Colonic mucosa (tissue), 4 donors: ENCODE data around the gene CDK5R1. TPM values are rescaled to one million over a fixed set of nuclear protein-coding genes. Genes with fewer than 3 reads are reported as not detected.

Experiments
- DNase-seq: peaks from one replicate; pipeline ENCODE4 v3.0.0-alpha.2; 2020
- H3K27ac ChIP-seq: fragments of 200-600 bp; one replicate; pipeline ENCODE4 v1.8.0; 2021
- H3K27me3 ChIP-seq: fragments of 200-600 bp; one replicate; pipeline ENCODE4 v1.8.0; 2021
- H3K36me3 ChIP-seq: fragments of 200-600 bp; one replicate; pipeline ENCODE4 v1.8.0; 2021
- H3K4me1 ChIP-seq: fragments of 200-600 bp; one replicate; pipeline ENCODE4 v1.8.0; 2021; ENCODE audit warnings: mild to moderate bottlenecking
- H3K4me3 ChIP-seq: fragments of 200-600 bp; one replicate; pipeline ENCODE4 v1.8.0; 2021
- H3K9ac ChIP-seq, 2 donors: one replicate each; pipeline ENCODE4 v1.7.0; 2013; ENCODE audit warnings: control low read depth in 2 of 2, low read depth in 2 of 2, low read length in 2 of 2
- H3K9me3 ChIP-seq: fragments of 200-600 bp; one replicate; pipeline ENCODE4 v1.8.0; 2021
- CTCF ChIP-seq: fragments of 200-600 bp; IDR thresholded peaks from one replicate; pipeline ENCODE4 v1.8.0; 2022; ENCODE audit warnings: antibody characterized with exemption, mild to moderate bottlenecking
- intact Hi-C: fragments of 100-400 bp; cut with DNase I; formaldehyde crosslinking; loops from one replicate; pipeline ENCODE4 v1.14.1; 2022
- total RNA-seq, 2 donors: library from RNA; stranded (reverse); fragmentation: NEBNext Ultra II Directional in 1 of 2; extraction: Animal tissue kit (Norgen Biotek cat#: 25700) in 1 of 2; gene quantifications; one replicate each; pipeline ENCODE4 v1.2.1, GENCODE V29; 2021
- donor health status: healthy.
- donor health status: DM: no; HTN: no; CAD: no.
- donor health status: DM: no; HTN: no; CAD: no.

Gene CDK5R1
- total RNA-seq, 2 donors from 2014 or later, result 0.98 to 1.4 TPM

GRCh38 chr17:32490101-32490482 is 3.3 kb downstream of the CDK5R1 start:
- intact Hi-C loops, result no loop called here
- TF ChIP-seq CTCF, result no peak
- Histone ChIP-seq H3K36me3 (no peaks in the 10 kb centered on the region), H3K27me3 (no peaks in the 10 kb centered on the region), H3K27ac (no peak overlapping the region), H3K4me1 (no peaks in the 10 kb centered on the region), H3K4me3 (no peak overlapping the region), H3K9me3 (no peaks in the 10 kb centered on the region), H3K9ac (no peak overlapping the region)
- no peak for DNase-seq

- intact Hi-C loops, result no loop called here
- no peaks in the 10 kb centered on the region for H3K4me1 ChIP-seq
- H3K4me3 ChIP-seq, result no peak overlapping the region
- H3K36me3 ChIP-seq, result no peaks in the 10 kb centered on the region
- no peak for DNase-seq
- H3K9ac ChIP-seq, result no peak overlapping the region
- H3K27me3 ChIP-seq, result no peaks in the 10 kb centered on the region
- H3K9me3 ChIP-seq, result no peaks in the 10 kb centered on the region
- TF ChIP-seq CTCF, result no peak
- no peak overlapping the region for H3K27ac ChIP-seq
These were observed 4.8 kb downstream of the CDK5R1 start for GRCh38 chr17:32491371-32492263.

- no peak for TF ChIP-seq CTCF
- no peak for DNase-seq
- Histone ChIP-seq H3K4me3 (no peak overlapping the region), H3K27ac (no peak overlapping the region), H3K4me1 (no peaks in the 10 kb centered on the region), H3K36me3 (no peaks in the 10 kb centered on the region), H3K9me3 (no peaks in the 10 kb centered on the region), H3K27me3 (no peaks in the 10 kb centered on the region), H3K9ac (no peak overlapping the region)
- intact Hi-C loops, result no loop called here
These were observed 5.4 kb downstream of the CDK5R1 start for GRCh38 chr17:32492264-32492589.

GRCh38 chr17:32492648-32493289 is 6.0 kb downstream of the CDK5R1 start:
- no peaks in the 10 kb centered on the region for H3K9me3 ChIP-seq
- no peaks in the 10 kb centered on the region for H3K27me3 ChIP-seq
- H3K4me3 ChIP-seq, result no peak overlapping the region
- DNase-seq, result no peak
- no peaks in the 10 kb centered on the region for H3K4me1 ChIP-seq
- H3K36me3 ChIP-seq, result no peaks in the 10 kb centered on the region
- no peak overlapping the region for H3K9ac ChIP-seq
- intact Hi-C loops, result no loop called here
- TF ChIP-seq CTCF, result no peak
- no peak overlapping the region for H3K27ac ChIP-seq

GRCh38 chr17:32493571-32493970 is 6.8 kb downstream of the CDK5R1 start:
- H3K4me3 ChIP-seq, result no peak overlapping the region
- intact Hi-C loops, result no loop called here
- no peaks in the 10 kb centered on the region for H3K27me3 ChIP-seq
- H3K9me3 ChIP-seq, result no peaks in the 10 kb centered on the region
- H3K36me3 ChIP-seq, result no peaks in the 10 kb centered on the region
- no peak overlapping the region for H3K9ac ChIP-seq
- no peak for DNase-seq
- TF ChIP-seq CTCF, result no peak
- no peak overlapping the region for H3K27ac ChIP-seq
- no peaks in the 10 kb centered on the region for H3K4me1 ChIP-seq
